HEK293 (cell line): Measurements from ENCODE around the gene TMEM184A.

ENCODE experiments used
- CTCF ChIA-PET: fragments of 350-600 bp; formaldehyde crosslinking; extraction: SDS; loops from one replicate; lab custom pipeline; 2021; ENCODE audit warnings: antibody characterized with exemption; lab: Yijun Ruan, JAX
- POLR2A ChIA-PET: fragments of 300-600 bp; formaldehyde crosslinking; extraction: SDS; loops from one replicate; lab custom pipeline; 2020; ENCODE audit warnings: antibody characterized with exemption, inconsistent platforms; lab: Yijun Ruan, JAX
- H3K27ac ChIP-seq: fragments of 200-500 bp; sonication (Bioruptor generic); 2 replicates; pipeline ENCODE4 v1.5.1; 2014; ENCODE audit warnings: low read depth, low read length, control low read depth, inconsistent platforms; ENCODE audit errors: extremely low read depth
- H3K36me3 ChIP-seq, 2 experiments: fragments of 200-500 bp in 1 of 2; sonication (Bioruptor generic) in 1 of 2; 1 replicate in 1 of 2; 2 replicates in 1 of 2; pipeline ENCODE4 v1.5.1; 2014 to 2017; ENCODE audit warnings: inconsistent platforms in 2 of 2, low read length in 2 of 2; ENCODE audit not compliant: control insufficient read depth in 2 of 2, insufficient read depth in 1 of 2
- H3K4me1 ChIP-seq: fragments of 200-500 bp; sonication (Bioruptor generic); 2 replicates; pipeline ENCODE4 v1.5.1; 2014; ENCODE audit warnings: mild to moderate bottlenecking, low read length, inconsistent platforms; ENCODE audit not compliant: control insufficient read depth, insufficient read depth
- H3K4me3 ChIP-seq: 2 replicates; pipeline ENCODE4 v1.5.1; 2011; ENCODE audit warnings: low read depth, mild to moderate bottlenecking, control low read depth, low read length, moderate library complexity
- H3K9me3 ChIP-seq: fragments of 200-500 bp; sonication (Bioruptor generic); 2 replicates; pipeline ENCODE4 v1.5.1; 2014; ENCODE audit warnings: low read depth, low read length, inconsistent platforms; ENCODE audit not compliant: control insufficient read depth, insufficient read depth
- ELK4 ChIP-seq: IDR thresholded peaks from 2 replicates; pipeline ENCODE4 v1.6.1; 2011; ENCODE audit warnings: mild to moderate bottlenecking, low read depth, low read length, borderline replicate concordance
- FEZF1 ChIP-seq: fragments of 450-650 bp; formaldehyde crosslinking; IDR thresholded peaks from 2 replicates; pipeline ENCODE4 v1.5.1; 2016; ENCODE audit warnings: missing biosample characterization, missing genetic modification characterization
- GLIS1 ChIP-seq: fragments of 450-650 bp; formaldehyde crosslinking; IDR thresholded peaks from 2 replicates; pipeline ENCODE4 v1.5.1; 2016; ENCODE audit warnings: missing biosample characterization, missing genetic modification characterization
- KLF1 ChIP-seq: fragments of 450-650 bp; formaldehyde crosslinking; IDR thresholded peaks from 2 replicates; pipeline ENCODE4 v1.5.1; 2016; ENCODE audit warnings: missing biosample characterization, missing genetic modification characterization
- KLF10 ChIP-seq: fragments of 450-650 bp; IDR thresholded peaks from 2 replicates; pipeline ENCODE4 v1.5.1; 2018; ENCODE audit warnings: missing biosample characterization, mild to moderate bottlenecking, missing genetic modification characterization
- KLF16 ChIP-seq: fragments of 450-650 bp; formaldehyde crosslinking; IDR thresholded peaks from 2 replicates; pipeline ENCODE4 v1.5.1; 2017; ENCODE audit warnings: missing biosample characterization, missing genetic modification characterization
- KLF8 ChIP-seq: fragments of 450-650 bp; formaldehyde crosslinking; IDR thresholded peaks from 2 replicates; pipeline ENCODE4 v1.5.1; 2016; ENCODE audit warnings: missing biosample characterization, missing genetic modification characterization
- PRDM1 ChIP-seq: fragments of 450-650 bp; formaldehyde crosslinking; IDR thresholded peaks from 2 replicates; pipeline ENCODE4; 2016; ENCODE audit warnings: missing biosample characterization, missing genetic modification characterization
- SP7 ChIP-seq: fragments of 450-650 bp; formaldehyde crosslinking; IDR thresholded peaks from 2 replicates; pipeline ENCODE4 v1.5.1; 2016; ENCODE audit warnings: missing biosample characterization, missing genetic modification characterization
- TCF7L2 ChIP-seq: IDR thresholded peaks from 2 replicates; pipeline ENCODE4 v1.6.1; 2011; ENCODE audit warnings: low read depth, mild to moderate bottlenecking, inconsistent platforms, low read length, moderate library complexity, borderline replicate concordance
- WT1 ChIP-seq: fragments of 450-650 bp; formaldehyde crosslinking; IDR thresholded peaks from 2 replicates; pipeline ENCODE4 v1.5.1; 2016; ENCODE audit warnings: missing biosample characterization, missing genetic modification characterization
- ZBTB20 ChIP-seq: fragments of 450-650 bp; formaldehyde crosslinking; IDR thresholded peaks from 2 replicates; pipeline ENCODE4 v1.5.1; 2016; ENCODE audit warnings: missing biosample characterization, missing genetic modification characterization
- ZBTB26 ChIP-seq: fragments of 450-650 bp; formaldehyde crosslinking; optimal IDR thresholded peaks from 2 replicates; pipeline ENCODE3; 2016; ENCODE audit warnings: missing biosample characterization, mild to moderate bottlenecking, missing genetic modification characterization
- ZBTB6 ChIP-seq: fragments of 450-650 bp; formaldehyde crosslinking; IDR thresholded peaks from 2 replicates; pipeline ENCODE4 v1.5.1; 2017; ENCODE audit warnings: missing biosample characterization, missing genetic modification characterization
- ZBTB8A ChIP-seq: fragments of 450-650 bp; formaldehyde crosslinking; IDR thresholded peaks from 2 replicates; pipeline ENCODE4 v1.5.1; 2016; ENCODE audit warnings: missing biosample characterization, missing genetic modification characterization
- ZFP69B ChIP-seq: fragments of 450-650 bp; formaldehyde crosslinking; IDR thresholded peaks from 2 replicates; pipeline ENCODE4 v1.5.1; 2016; ENCODE audit warnings: missing biosample characterization, missing genetic modification characterization
- ZNF366 ChIP-seq: fragments of 450-650 bp; formaldehyde crosslinking; conservative IDR thresholded peaks from 2 replicates; pipeline ENCODE4 v1.5.1; 2016; ENCODE audit warnings: missing biosample characterization, missing genetic modification characterization
- ZNF394 ChIP-seq: fragments of 450-650 bp; formaldehyde crosslinking; IDR thresholded peaks from 2 replicates; pipeline ENCODE4 v1.5.1; 2016; ENCODE audit warnings: missing biosample characterization, missing genetic modification characterization, mild to moderate bottlenecking, moderate library complexity, borderline replicate concordance
- ZNF629 ChIP-seq: fragments of 450-650 bp; formaldehyde crosslinking; IDR thresholded peaks from 2 replicates; pipeline ENCODE4 v1.5.1; 2017; ENCODE audit warnings: missing biosample characterization, missing genetic modification characterization
- ZNF692 ChIP-seq: fragments of 450-650 bp; formaldehyde crosslinking; IDR thresholded peaks from 2 replicates; pipeline ENCODE4 v1.5.1; 2016; ENCODE audit warnings: missing biosample characterization, missing genetic modification characterization
- ZNF76 ChIP-seq: fragments of 450-650 bp; formaldehyde crosslinking; IDR thresholded peaks from 2 replicates; pipeline ENCODE4; 2016; ENCODE audit warnings: low read depth, missing biosample characterization, missing genetic modification characterization, borderline replicate concordance
- TF ChIP-seq, protein P1 (sequence below): fragments of 450-650 bp; formaldehyde crosslinking; IDR thresholded peaks from 2 replicates; pipeline ENCODE4 v1.5.1; 2016; ENCODE audit warnings: missing biosample characterization, missing genetic modification characterization
- TF ChIP-seq, protein P2 (sequence below): fragments of 450-650 bp; formaldehyde crosslinking; IDR thresholded peaks from 2 replicates; pipeline ENCODE4 v1.5.1; 2016; ENCODE audit warnings: missing biosample characterization, missing genetic modification characterization

The TMEM184A gene

DNA sequence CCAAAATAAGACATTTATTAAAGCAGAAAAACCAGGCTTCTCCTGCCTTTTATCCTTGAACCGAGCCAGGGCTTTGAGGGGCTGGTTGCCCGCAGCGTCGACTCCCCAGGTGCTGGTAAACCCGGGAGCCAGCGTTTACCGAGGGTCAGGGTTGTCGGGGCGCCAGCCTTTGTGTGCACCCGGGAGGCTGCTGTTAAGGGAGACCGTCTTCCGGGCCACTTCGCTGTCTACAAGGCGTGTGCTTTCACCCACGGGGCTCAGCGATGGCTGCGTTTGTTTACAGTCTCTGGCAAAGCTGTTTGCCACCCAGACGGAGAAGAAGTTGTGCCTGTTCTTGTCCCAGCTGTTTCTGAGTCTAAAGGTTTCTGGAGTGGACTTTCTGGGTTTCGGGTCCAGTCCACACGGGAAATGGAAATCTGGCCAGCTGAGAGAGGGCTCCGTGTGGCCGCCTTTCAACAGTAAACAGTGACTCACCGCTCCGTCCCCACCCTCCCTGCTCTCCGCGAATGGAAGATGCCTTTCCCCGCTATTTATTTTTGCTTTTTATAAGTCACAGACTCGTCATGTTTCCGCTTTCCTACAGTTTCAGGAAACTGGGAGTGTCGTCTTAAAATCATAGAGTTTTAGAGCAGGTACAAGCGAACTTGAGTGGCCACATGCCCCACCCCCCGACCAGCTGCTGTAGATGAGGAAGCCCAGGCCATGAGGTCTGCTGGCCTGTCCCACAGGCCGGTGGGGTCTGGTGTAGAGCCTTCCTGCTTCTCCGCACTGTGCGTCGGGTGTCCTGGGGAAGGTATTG lies 23.4 kb downstream of the TMEM184A start:
- TF ChIP-seq ZBTB26 (tag by site-specific recombination) (peak; percentile 17), PRDM1 (tag by site-specific recombination) (peak; percentile 85), TCF7L2 (no peak), SP7 (tag by site-specific recombination) (0 out of 2 replicates have a peak, but pooled peaks have one; percentile 13), ZNF366 (tag by site-specific recombination) (peak; percentile 46), KLF8 (peak; percentile 46; the same call in 1 of the 2 replicates), KLF10 (tag by site-specific recombination) (peak; percentile 50; the same call in 1 of the 2 replicates), GLIS1 (peak; percentile 42), FEZF1 (peak; percentile 16; the same call in 1 of the 2 replicates), ZBTB8A (tag by site-specific recombination) (peak; percentile 67), ZBTB6 (tag by site-specific recombination) (no peak), ZNF394 (tag by site-specific recombination) (0 out of 2 replicates have a peak, but pooled peaks have one; percentile 10), KLF1 (tag by site-specific recombination) (peak; percentile 48), KLF16 (no peak), ZNF692 (tag by site-specific recombination) (peak; percentile 79; the same call in 1 of the 2 replicates), ELK4 (no peak), ZBTB20 (tag by site-specific recombination) (peak; percentile 82), ZFP69B (tag by site-specific recombination) (peak; percentile 69), WT1 (tag by site-specific recombination) (0 out of 2 replicates have a peak, but pooled peaks have one; percentile 16), ZNF76 (tag by site-specific recombination) (no peak), ZNF629 (peak; percentile 72)
- TF ChIP-seq, protein P1, sequence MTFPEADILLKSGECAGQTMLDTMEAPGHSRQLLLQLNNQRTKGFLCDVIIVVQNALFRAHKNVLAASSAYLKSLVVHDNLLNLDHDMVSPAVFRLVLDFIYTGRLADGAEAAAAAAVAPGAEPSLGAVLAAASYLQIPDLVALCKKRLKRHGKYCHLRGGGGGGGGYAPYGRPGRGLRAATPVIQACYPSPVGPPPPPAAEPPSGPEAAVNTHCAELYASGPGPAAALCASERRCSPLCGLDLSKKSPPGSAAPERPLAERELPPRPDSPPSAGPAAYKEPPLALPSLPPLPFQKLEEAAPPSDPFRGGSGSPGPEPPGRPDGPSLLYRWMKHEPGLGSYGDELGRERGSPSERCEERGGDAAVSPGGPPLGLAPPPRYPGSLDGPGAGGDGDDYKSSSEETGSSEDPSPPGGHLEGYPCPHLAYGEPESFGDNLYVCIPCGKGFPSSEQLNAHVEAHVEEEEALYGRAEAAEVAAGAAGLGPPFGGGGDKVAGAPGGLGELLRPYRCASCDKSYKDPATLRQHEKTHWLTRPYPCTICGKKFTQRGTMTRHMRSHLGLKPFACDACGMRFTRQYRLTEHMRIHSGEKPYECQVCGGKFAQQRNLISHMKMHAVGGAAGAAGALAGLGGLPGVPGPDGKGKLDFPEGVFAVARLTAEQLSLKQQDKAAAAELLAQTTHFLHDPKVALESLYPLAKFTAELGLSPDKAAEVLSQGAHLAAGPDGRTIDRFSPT (tag by site-specific recombination), result 0 out of 2 replicates have a peak, but pooled peaks have one; percentile 20
- TF ChIP-seq, protein P2, sequence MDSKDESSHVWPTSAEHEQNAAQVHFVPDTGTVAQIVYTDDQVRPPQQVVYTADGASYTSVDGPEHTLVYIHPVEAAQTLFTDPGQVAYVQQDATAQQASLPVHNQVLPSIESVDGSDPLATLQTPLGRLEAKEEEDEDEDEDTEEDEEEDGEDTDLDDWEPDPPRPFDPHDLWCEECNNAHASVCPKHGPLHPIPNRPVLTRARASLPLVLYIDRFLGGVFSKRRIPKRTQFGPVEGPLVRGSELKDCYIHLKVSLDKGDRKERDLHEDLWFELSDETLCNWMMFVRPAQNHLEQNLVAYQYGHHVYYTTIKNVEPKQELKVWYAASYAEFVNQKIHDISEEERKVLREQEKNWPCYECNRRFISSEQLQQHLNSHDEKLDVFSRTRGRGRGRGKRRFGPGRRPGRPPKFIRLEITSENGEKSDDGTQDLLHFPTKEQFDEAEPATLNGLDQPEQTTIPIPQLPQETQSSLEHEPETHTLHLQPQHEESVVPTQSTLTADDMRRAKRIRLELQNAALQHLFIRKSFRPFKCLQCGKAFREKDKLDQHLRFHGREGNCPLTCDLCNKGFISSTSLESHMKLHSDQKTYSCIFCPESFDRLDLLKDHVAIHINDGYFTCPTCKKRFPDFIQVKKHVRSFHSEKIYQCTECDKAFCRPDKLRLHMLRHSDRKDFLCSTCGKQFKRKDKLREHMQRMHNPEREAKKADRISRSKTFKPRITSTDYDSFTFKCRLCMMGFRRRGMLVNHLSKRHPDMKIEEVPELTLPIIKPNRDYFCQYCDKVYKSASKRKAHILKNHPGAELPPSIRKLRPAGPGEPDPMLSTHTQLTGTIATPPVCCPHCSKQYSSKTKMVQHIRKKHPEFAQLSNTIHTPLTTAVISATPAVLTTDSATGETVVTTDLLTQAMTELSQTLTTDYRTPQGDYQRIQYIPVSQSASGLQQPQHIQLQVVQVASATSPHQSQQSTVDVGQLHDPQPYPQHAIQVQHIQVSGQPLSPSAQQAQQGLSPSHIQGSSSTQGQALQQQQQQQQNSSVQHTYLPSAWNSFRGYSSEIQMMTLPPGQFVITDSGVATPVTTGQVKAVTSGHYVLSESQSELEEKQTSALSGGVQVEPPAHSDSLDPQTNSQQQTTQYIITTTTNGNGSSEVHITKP (tag by site-specific recombination), result peak; percentile 91
- H3K36me3 ChIP-seq, result no peaks in the 10 kb centered on the region
- H3K4me3 ChIP-seq, result peak overlapping the region; percentile 71
- no peaks in the 10 kb centered on the region for H3K9me3 ChIP-seq
- ChIA-PET POLR2A (interaction anchor here (0.7 to 2.0 kb wide), 5 partner anchors 11 to 66 kb away, joined by 3 to 17 read pairs (median 3); partner anchors contain the start of genes INTS1 and TMEM184A), CTCF (interaction anchor here (0.6 to 2.4 kb wide), 4 partner anchors 17 to 32 kb away, joined by 3 to 11 read pairs (median 3); partner anchors contain the start of gene TMEM184A)
- peaks cover 25% of the 10 kb centered on the region for H3K4me1 ChIP-seq
- H3K27ac ChIP-seq, result peak overlapping the region; percentile 62
